Esophagus muscularis mucosa (tissue), 4 donors: ENCODE data around the gene CCDC24. TPM values are rescaled to one million over a fixed set of nuclear protein-coding genes. Genes with fewer than 3 reads are reported as not detected.
A peak's percentile ranks its signal among the peaks of the same experiment; 100 is the strongest.

Experiments
- DNase-seq: peaks from one replicate; pipeline ENCODE4 v3.0.0-alpha.2; 2017; ENCODE audit errors: extremely low spot score
- H3K27ac ChIP-seq, 4 donors: fragments of 200-600 bp; sonication (generic); replicated peaks in 1 of 4; 1 replicate in 3 of 4; 2 replicates in 1 of 4; pipeline ENCODE4 v1.5.1; 2016 to 2019; ENCODE audit warnings: mild to moderate bottlenecking in 1 of 4
- H3K27me3 ChIP-seq, 4 donors: fragments of 200-600 bp; sonication (generic); one replicate each; pipeline versions ENCODE4 v1.5.1 to v1.6.0; 2016 to 2019
- H3K36me3 ChIP-seq, 4 donors: fragments of 200-600 bp; sonication (generic); one replicate each; pipeline ENCODE4 v1.5.1; 2016 to 2019
- H3K4me1 ChIP-seq, 4 donors: fragments of 200-600 bp; sonication (generic); one replicate each; pipeline ENCODE4 v1.5.1; 2016 to 2019
- H3K4me3 ChIP-seq, 4 donors: fragments of 200-600 bp; sonication (generic); 1 replicate in 2 of 4; 2 replicates in 2 of 4; pipeline ENCODE4 v1.5.1; 2016 to 2019; ENCODE audit warnings: mild to moderate bottlenecking in 4 of 4, moderate library complexity in 1 of 4
- H3K9me3 ChIP-seq, 4 donors: fragments of 200-600 bp; sonication (generic); 1 replicate in 3 of 4; 2 replicates in 1 of 4; pipeline ENCODE4 v1.5.1; 2016 to 2019
- EP300 ChIP-seq: sonication (generic); formaldehyde crosslinking; IDR thresholded peaks from one replicate; pipeline ENCODE4 v1.6.1; 2017; ENCODE audit warnings: antibody characterized with exemption
- POLR2A ChIP-seq: fragments of 450-650 bp; IDR thresholded peaks from one replicate; pipeline ENCODE4 v1.6.1; 2017; ENCODE audit warnings: antibody characterized with exemption, moderate library complexity, mild to moderate bottlenecking, low read depth
- POLR2AphosphoS5 ChIP-seq, 2 donors: sonication (generic); formaldehyde crosslinking; IDR thresholded peaks; one replicate each; pipeline ENCODE4 v1.6.1; 2017; ENCODE audit warnings: antibody characterized with exemption in 2 of 2
- WGBS: methylation state at CpG from one replicate; pipeline ENCODE4 v1.1.5; 2018; 5-methylcytosine and 5-hydroxymethylcytosine counted together
- intact Hi-C: fragments of 100-400 bp; cut with DNase I; formaldehyde crosslinking; loops from one replicate; pipeline ENCODE4 v1.15.1; 2023
- total RNA-seq, 4 donors: library from RNA; depleted of rRNA; stranded (reverse); fragments of >200 nt; gene quantifications; one replicate each; pipeline versions ENCODE4 v1.1.0 to v1.2.1, GENCODE V29; 2016
- TF ChIP-seq, protein P1 (sequence below), 3 experiments: fragments of 200-600 bp in 2 of 3; fragments of 450-650 bp in 1 of 3; sonication (generic) in 2 of 3; IDR thresholded peaks; one replicate each; pipeline ENCODE4 v1.5.1; 2017 to 2019; ENCODE audit warnings: antibody characterized with exemption in 3 of 3, mild to moderate bottlenecking in 2 of 3, moderate library complexity in 1 of 3

Gene CCDC24
- total RNA-seq, 4 donors from 2014 or later, result 6.2 to 7.3 (median 6.7) TPM

DNA sequence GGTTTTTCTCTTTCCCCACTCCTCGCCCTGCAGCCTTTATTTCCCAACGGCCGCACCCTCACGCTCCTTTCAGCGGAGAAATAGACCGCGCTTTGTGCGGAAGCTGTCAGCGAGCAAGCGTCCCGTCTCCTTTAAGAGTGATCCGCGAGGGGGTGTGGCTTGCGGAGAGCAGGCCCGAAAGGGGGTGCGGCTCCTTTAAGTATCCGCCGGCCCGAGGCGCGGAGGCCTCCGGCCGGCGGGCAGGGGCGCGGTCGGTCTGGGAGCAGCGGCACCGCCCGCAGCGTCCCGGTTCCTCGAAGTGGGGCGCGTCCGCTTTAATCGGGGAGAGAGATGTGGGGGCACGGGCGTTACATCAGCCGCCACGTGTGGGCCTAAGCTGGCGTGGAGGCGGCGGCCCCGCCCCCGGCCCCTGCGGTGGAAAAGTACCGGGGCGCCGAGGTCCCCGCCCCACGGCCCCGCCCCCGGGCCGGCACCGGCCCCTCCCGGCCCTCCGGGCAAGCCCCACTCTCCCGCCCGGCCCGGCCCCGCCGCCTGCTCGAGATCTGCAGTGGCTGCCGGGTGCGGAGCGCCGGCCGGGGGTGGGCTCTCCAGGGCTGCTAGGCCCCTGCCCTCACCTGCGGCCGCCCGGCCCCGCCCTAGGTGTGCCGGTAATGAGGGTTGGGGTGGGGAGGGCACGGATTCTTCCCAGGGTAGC lies 38.7 kb downstream of the CCDC24 start:
- intact Hi-C loops, result loop anchor here (5.0 to 10.0 kb wide), 2 partner anchors 38 to 265 kb away; partner anchors contain the start of gene CCDC24
- WGBS, result 0% methylated on average over 19 of the region's 75 CpGs

DNA sequence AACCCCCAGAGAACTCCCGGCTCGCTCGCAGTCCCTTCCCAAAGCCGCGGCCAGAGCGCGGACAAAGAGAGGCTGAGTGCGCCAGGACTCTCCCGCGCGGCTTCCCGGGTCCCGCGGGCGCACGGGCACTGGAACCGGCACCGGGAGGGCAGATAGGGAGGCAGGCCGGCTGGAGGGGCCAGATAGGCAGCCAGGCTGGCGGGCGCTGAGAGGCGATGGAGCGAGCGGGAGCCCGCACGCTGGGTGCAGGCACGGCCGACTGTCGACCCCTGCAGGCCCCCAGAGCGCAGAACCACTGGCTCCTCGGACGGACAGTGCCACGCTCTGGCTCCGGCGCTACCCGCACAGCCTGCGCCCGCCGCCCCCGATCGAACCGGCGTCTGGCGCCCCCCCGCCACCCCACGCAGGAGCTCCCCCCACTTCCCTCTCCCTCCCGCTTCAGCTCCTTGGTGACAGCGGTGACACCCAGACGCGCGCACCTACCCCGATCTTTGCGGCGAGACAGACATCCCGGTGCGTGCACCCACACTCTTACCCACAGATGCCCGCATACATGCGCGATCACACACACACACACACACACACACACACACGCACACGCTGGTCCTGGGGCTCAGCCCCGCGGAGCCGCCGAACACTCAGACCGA lies 39.3 kb downstream of the CCDC24 start:
- H3K9me3 ChIP-seq, result no peaks in the 10 kb centered on the region
- WGBS, result 0% methylated on average over 14 of the region's 66 CpGs
- peak overlapping the region; percentile 67 to 86 (median 80) for H3K4me3 ChIP-seq
- H3K36me3 ChIP-seq, result peaks cover 0 to 4% (median 0%) of the 10 kb centered on the region in 4 donors
- TF ChIP-seq POLR2AphosphoS5 (IDR thresholded peaks at IDR 0.05), result no peak
- no peak for TF ChIP-seq EP300
- no peak for TF ChIP-seq POLR2A
- TF ChIP-seq, protein P1, sequence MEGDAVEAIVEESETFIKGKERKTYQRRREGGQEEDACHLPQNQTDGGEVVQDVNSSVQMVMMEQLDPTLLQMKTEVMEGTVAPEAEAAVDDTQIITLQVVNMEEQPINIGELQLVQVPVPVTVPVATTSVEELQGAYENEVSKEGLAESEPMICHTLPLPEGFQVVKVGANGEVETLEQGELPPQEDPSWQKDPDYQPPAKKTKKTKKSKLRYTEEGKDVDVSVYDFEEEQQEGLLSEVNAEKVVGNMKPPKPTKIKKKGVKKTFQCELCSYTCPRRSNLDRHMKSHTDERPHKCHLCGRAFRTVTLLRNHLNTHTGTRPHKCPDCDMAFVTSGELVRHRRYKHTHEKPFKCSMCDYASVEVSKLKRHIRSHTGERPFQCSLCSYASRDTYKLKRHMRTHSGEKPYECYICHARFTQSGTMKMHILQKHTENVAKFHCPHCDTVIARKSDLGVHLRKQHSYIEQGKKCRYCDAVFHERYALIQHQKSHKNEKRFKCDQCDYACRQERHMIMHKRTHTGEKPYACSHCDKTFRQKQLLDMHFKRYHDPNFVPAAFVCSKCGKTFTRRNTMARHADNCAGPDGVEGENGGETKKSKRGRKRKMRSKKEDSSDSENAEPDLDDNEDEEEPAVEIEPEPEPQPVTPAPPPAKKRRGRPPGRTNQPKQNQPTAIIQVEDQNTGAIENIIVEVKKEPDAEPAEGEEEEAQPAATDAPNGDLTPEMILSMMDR (IDR thresholded peaks at IDR 0.05), result peak in 1 of 3 experiments; percentile 22
- DNase-seq, result no peak
- peak overlapping the region; percentile 86 to 90 (median 88) for H3K27ac ChIP-seq
- H3K27me3 ChIP-seq, result no peaks in the 10 kb centered on the region
- intact Hi-C loops, result loop anchor here (5.0 to 10.0 kb wide), 2 partner anchors 38 to 266 kb away; partner anchors contain the start of gene CCDC24
- H3K4me1 ChIP-seq, result peaks cover 14 to 64% (median 50%) of the 10 kb centered on the region in 4 donors

More for the DNA sequence above, 38.7 kb downstream of the CCDC24 start:
- H3K27me3 ChIP-seq, result no peaks in the 10 kb centered on the region
- H3K4me3 ChIP-seq, result peak overlapping the region; percentile 67 to 86 (median 80)
- peaks cover 7 to 57% (median 44%) of the 10 kb centered on the region in 4 donors for H3K4me1 ChIP-seq
- peak; percentile 96 for DNase-seq
- peak overlapping the region; percentile 86 to 90 (median 88) for H3K27ac ChIP-seq
- TF ChIP-seq POLR2AphosphoS5 (IDR thresholded peaks at IDR 0.05) (peak; percentile 62 to 72), EP300 (no peak), POLR2A (no peak)
- TF ChIP-seq, protein P1 (IDR thresholded peaks at IDR 0.05), result peak in 1 of 3 experiments; percentile 23
- no peaks in the 10 kb centered on the region for H3K9me3 ChIP-seq
- peaks cover 0 to 5% (median 0%) of the 10 kb centered on the region in 4 donors for H3K36me3 ChIP-seq

DNA sequence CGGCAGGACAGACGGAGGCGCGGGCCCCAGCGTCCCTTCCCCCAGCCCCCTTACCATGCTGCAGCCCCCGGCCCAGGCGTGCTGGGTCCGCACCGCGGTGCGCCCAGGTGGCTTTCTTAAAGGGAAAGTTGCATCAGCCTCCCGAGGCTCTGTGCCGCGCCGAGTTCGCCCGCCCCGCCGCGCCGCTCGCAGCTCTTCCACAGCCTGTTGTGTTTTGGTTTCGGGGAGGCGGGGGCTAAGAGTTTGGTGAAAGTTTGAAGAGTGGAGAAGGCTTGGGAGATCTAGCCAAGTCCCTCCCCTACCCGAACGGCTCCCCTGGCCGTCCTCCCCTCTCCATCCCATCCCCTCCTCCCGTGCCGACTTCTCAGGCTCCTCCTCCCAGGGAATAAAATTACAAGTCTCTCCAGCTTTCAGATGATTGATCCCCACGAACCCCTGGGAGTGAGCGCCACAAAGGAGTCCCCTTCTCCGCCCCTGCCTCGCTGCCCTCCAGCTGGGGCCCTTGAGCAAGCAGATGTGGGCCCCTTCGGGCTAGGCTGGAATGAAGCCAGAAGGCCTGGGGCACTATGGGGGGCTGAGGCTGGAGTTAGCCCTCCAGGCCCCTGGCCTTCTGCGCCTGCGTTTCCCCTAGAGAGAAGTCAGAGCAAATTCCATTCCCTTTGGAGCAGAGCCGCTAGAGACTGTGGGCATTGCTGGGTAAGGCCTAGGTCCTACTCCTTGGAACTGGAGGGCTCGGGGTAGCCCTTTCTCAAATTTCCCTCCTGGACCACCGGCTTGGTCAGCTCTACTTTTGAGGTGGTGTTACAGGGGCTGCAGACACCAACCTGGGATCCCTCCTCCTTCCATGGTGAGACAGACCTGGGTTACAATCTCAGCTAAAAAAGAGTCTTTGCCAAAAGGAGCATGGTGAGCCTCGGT lies 40.1 kb downstream of the CCDC24 start, which contains the start of gene SLC6A9:
TSS of gene SLC6A9 (minus strand) at position 211 of the 918 bp plus-strand sequence. CDS start 7,185 bp downstream, outside the sequence.
- peaks cover 22 to 71% (median 58%) of the 10 kb centered on the region in 4 donors for H3K4me1 ChIP-seq
- H3K36me3 ChIP-seq, result no peaks in the 10 kb centered on the region
- H3K9me3 ChIP-seq, result no peaks in the 10 kb centered on the region
- no peaks in the 10 kb centered on the region for H3K27me3 ChIP-seq
- intact Hi-C loops, result loop anchor here (5.0 to 10.0 kb wide), 2 partner anchors 39 to 267 kb away; partner anchors contain the start of gene CCDC24
- H3K27ac ChIP-seq, result peak within 1 kb of the TSS; percentile 86 to 90 (median 88)
- DNase-seq, result no peak
- no peak for TF ChIP-seq POLR2A
- TF ChIP-seq POLR2AphosphoS5 (IDR thresholded peaks at IDR 0.05), result peak; percentile 29 to 34
- 20% methylated on average over 25 of the region's 40 CpGs for WGBS
- peak within 1 kb of the TSS; percentile 67 to 86 (median 80) for H3K4me3 ChIP-seq

DNA sequence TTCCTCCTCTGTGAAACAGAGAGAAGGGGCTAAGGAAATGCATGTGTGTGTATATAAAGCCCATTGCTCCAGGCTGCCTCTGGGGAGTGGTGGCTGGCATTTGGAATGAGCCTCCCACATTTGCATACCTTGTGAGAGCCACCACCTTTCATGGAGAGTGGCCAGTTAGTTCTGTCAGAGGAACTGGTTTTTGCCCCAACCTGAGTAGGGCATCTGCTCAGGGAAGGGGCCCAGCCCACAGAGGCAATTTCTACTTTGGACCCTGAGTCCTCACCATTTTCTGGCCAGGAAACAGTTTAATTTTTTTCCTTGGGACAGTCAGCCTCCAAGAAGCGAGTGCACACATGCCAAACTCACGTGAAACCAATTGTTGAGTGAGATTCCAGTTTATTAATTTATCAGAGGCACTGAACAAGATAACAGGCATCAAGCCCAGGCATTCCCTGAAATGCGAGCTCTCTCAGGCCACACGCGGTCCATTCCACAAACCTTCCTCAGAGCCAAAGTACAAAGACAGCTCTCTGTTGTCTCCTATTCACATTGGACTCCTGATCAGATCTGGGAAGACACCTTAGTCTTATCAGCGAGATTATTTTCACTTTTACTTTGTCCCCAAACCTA lies 40.9 kb downstream of the CCDC24 start:
- DNase-seq, result no peak
- TF ChIP-seq POLR2AphosphoS5 (IDR thresholded peaks at IDR 0.05) (no peak), EP300 (no peak), POLR2A (no peak)
- TF ChIP-seq, protein P1 (IDR thresholded peaks at IDR 0.05), result no peak
- no peak overlapping the region for H3K4me3 ChIP-seq
- no peaks in the 10 kb centered on the region for H3K36me3 ChIP-seq
- intact Hi-C loops, result loop anchor here (5.0 to 10.0 kb wide), 2 partner anchors 40 to 267 kb away; partner anchors contain the start of gene CCDC24
- H3K27me3 ChIP-seq, result no peaks in the 10 kb centered on the region
- peaks cover 27 to 79% (median 65%) of the 10 kb centered on the region in 4 donors for H3K4me1 ChIP-seq
- peak overlapping the region; percentile 86 to 90 (median 88) for H3K27ac ChIP-seq
- 63% methylated on average over 5 of the region's 6 CpGs for WGBS
- H3K9me3 ChIP-seq, result no peaks in the 10 kb centered on the region
